HCT116 (cell line): ENCODE results near the gene ANXA6. TPM values are rescaled to one million over a fixed set of nuclear protein-coding genes. Genes with fewer than 3 reads are reported as not detected.

Experiments used
- ATAC-seq: fragments of 200-7000 bp; cut with Tn5 transposase; 2 replicates; pipeline ENCODE4 v1.9.1; 2020; ENCODE audit warnings: mild to moderate bottlenecking, moderate library complexity
- BruUV-seq: library from RNA; stranded (reverse); fragments of 400-500 nt; replicated peaks from 2 replicates; lab custom pipeline; 2021; lab: Mats Ljungman, UMichigan
- CTCF ChIA-PET: fragments of 300-600 bp; sonication (Branson Sonifier 250); formaldehyde crosslinking; loops from one replicate; lab custom pipeline; 2021; ENCODE audit warnings: antibody characterized with exemption; lab: Charles Lee
- POLR2A ChIA-PET: fragments of 300-600, 350-600 bp; sonication (Branson Sonifier 250); formaldehyde crosslinking; loops from one replicate; lab custom pipeline; 2021; ENCODE audit warnings: antibody characterized with exemption; lab: Charles Lee
- RAD21 ChIA-PET, 2 experiments: fragments of 300-600 bp; sonication (Branson Sonifier 250); formaldehyde crosslinking; loops; one replicate each; lab custom pipeline; 2023; ENCODE audit warnings: low total read pairs in 2 of 2; ENCODE audit not compliant: uncharacterized antibody in 2 of 2, unreplicated experiment in 2 of 2, low non-redundant PET in 1 of 2; lab: Charles Lee
- DNase-seq: peaks from one replicate; pipeline ENCODE4 v3.0.0-alpha.2; 2010; ENCODE audit warnings: low read depth, low spot score
- H2AFZ ChIP-seq: fragments of 200-600 bp; shearing (Covaris generic), sonication (generic); 2 replicates; pipeline ENCODE4 v1.6.1; 2017; ENCODE audit warnings: low read depth, mixed run types, mixed read lengths, antibody characterized with exemption, low read length; ENCODE audit not compliant: poor library complexity, severe bottlenecking
- H3K27ac ChIP-seq: 2 replicates; pipeline ENCODE4 v1.5.1; 2012; ENCODE audit warnings: low read depth, low read length
- H3K27me3 ChIP-seq: fragments of 200-600 bp; sonication (generic); 2 replicates; pipeline ENCODE4 v1.6.1; 2016; ENCODE audit warnings: mixed run types, low read length, mixed read lengths; ENCODE audit not compliant: insufficient read depth
- H3K36me3 ChIP-seq, 2 experiments: fragments of 200-500 bp in 1 of 2; fragments of 200-600 bp in 1 of 2; sonication (Bioruptor generic) in 1 of 2; sonication (generic) in 1 of 2; 2 replicates each; pipeline versions ENCODE4 v1.5.1 to v1.6.1; 2014 to 2016; ENCODE audit warnings: low read length in 2 of 2, inconsistent platforms in 1 of 2, mixed read lengths in 1 of 2, mixed run types in 1 of 2; ENCODE audit not compliant: insufficient read depth in 2 of 2, control insufficient read depth in 1 of 2
- H3K4me1 ChIP-seq, 2 experiments: fragments of 200-600 bp in 1 of 2; sonication (generic) in 1 of 2; 2 replicates each; pipeline versions ENCODE4 v1.5.1 to v1.6.1; 2012 to 2017; ENCODE audit warnings: low read length in 2 of 2, inconsistent platforms in 1 of 2, mild to moderate bottlenecking in 1 of 2, mixed read lengths in 1 of 2, mixed run types in 1 of 2, moderate library complexity in 1 of 2; ENCODE audit not compliant: insufficient read depth in 2 of 2, control insufficient read depth in 1 of 2
- H3K4me2 ChIP-seq: fragments of 200-600 bp; sonication (generic); 2 replicates; pipeline ENCODE4 v1.6.1; 2017; ENCODE audit warnings: mixed run types, low read length, mixed read lengths
- H3K4me3 ChIP-seq, 2 experiments: fragments of 200-600 bp in 1 of 2; sonication (generic) in 1 of 2; replicated peaks in 1 of 2; 2 replicates each; pipeline ENCODE4 v1.5.1; 2011 to 2016; ENCODE audit warnings: low read length in 2 of 2, control low read depth in 1 of 2, low read depth in 1 of 2, mild to moderate bottlenecking in 1 of 2, mixed read lengths in 1 of 2, mixed run types in 1 of 2
- H3K79me2 ChIP-seq: fragments of 200-600 bp; sonication (generic); 2 replicates; pipeline ENCODE4 v1.6.1; 2017; ENCODE audit warnings: mild to moderate bottlenecking, mixed run types, low read length, moderate library complexity, mixed read lengths; ENCODE audit not compliant: insufficient read depth
- H3K9ac ChIP-seq: fragments of 200-600 bp; sonication (generic); 2 replicates; pipeline ENCODE4 v1.6.1; 2016; ENCODE audit warnings: low read length, mixed read lengths
- H3K9me2 ChIP-seq: fragments of 200-600 bp; sonication (generic), shearing (Covaris generic); 2 replicates; pipeline ENCODE4 v1.6.1; 2017; ENCODE audit warnings: mixed run types, mild to moderate bottlenecking, moderate library complexity; ENCODE audit not compliant: insufficient read depth
- H3K9me3 ChIP-seq, 2 experiments: fragments of 200-500 bp in 1 of 2; fragments of 200-600 bp in 1 of 2; sonication (Bioruptor generic) in 1 of 2; sonication (generic) in 1 of 2; 2 replicates each; pipeline ENCODE4 v1.6.1; 2014 to 2017; ENCODE audit warnings: low read length in 2 of 2, mixed read lengths in 2 of 2, inconsistent platforms in 1 of 2, low read depth in 1 of 2, mild to moderate bottlenecking in 1 of 2, mixed run types in 1 of 2, moderate library complexity in 1 of 2; ENCODE audit not compliant: control insufficient read depth in 1 of 2, insufficient read depth in 1 of 2
- H4K20me1 ChIP-seq: fragments of 200-600 bp; sonication (generic), shearing (Covaris generic); 2 replicates; pipeline ENCODE4 v1.6.1; 2017; ENCODE audit warnings: mixed run types, mild to moderate bottlenecking, moderate library complexity; ENCODE audit not compliant: insufficient read depth
- POLR2A ChIP-seq: IDR thresholded peaks from 2 replicates; pipeline ENCODE4 v1.7.0; 2011; ENCODE audit warnings: borderline replicate concordance; ENCODE audit not compliant: insufficient read depth, insufficient read length; ENCODE audit errors: extremely low read depth
- POLR2AphosphoS5 ChIP-seq: IDR thresholded peaks from 2 replicates; pipeline ENCODE4 v1.6.1; 2011; ENCODE audit warnings: mild to moderate bottlenecking, low read depth, low read length, moderate library complexity
- SRF ChIP-seq: IDR thresholded peaks from 2 replicates; pipeline ENCODE4 v1.6.1; 2012; ENCODE audit warnings: low read depth
- intact Hi-C: fragments of 100-400 bp; cut with micrococcal nuclease; formaldehyde crosslinking; loops from 2 replicates; pipeline ENCODE4 v1.10.0; 2022
- total RNA-seq: library from RNA; stranded (reverse); gene quantifications from one replicate; pipeline ENCODE4 v1.2.1, GENCODE V29; 2021; ENCODE audit not compliant: unreplicated experiment

Gene ANXA6
- total RNA-seq, 1 experiment from 2014 or later, result 71.9 TPM

DNA sequence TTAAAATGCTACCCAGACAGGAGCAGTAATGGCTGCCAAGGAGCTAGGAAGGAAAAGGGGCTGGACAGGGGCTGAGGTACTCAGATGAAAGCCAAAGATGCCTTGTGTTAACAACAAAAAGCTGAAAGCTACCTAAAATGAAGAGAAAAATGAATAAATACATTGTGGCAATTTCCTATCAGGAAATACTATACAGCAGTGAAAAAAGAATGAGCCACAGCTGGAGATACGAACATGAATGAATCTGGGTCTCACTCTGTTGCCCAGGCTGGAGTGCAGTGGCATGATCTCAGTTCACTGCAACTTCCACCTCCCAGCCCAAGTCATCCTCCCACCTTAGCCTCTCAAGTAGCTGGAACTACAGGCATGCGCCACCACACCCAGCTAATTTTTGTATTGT lies 83.0 kb downstream of the ANXA6 start:
- Histone ChIP-seq H3K9me3 (no peaks in the 10 kb centered on the region), H3K79me2 (peaks cover 43% of the 10 kb centered on the region), H2AFZ (no peak overlapping the region), H3K4me3 (no peak overlapping the region), H3K27me3 (no peaks in the 10 kb centered on the region), H4K20me1 (no peaks in the 10 kb centered on the region; the same call in 1 of the 2 replicates), H3K4me2 (no peak overlapping the region), H3K9ac (no peak overlapping the region), H3K9me2 (no peaks in the 10 kb centered on the region), H3K4me1 (peaks cover 25 to 58% of the 10 kb centered on the region in 2 experiments), H3K27ac (no peak overlapping the region), H3K36me3 (no peaks in the 10 kb centered on the region)
- ChIA-PET POLR2A (no interaction called here), RAD21 (no interaction called here), CTCF (interaction anchor here (1.2 kb wide), 1 partner anchor 23 kb away, joined by 3 read pairs; no protein-coding TSS in a partner anchor)
- intact Hi-C loops, result no loop called here
- DNase-seq (no peak), ATAC-seq (no peak)
- BruUV-seq, result no TSS peak
- no peak for TF ChIP-seq POLR2AphosphoS5
- no peak for TF ChIP-seq SRF

DNA sequence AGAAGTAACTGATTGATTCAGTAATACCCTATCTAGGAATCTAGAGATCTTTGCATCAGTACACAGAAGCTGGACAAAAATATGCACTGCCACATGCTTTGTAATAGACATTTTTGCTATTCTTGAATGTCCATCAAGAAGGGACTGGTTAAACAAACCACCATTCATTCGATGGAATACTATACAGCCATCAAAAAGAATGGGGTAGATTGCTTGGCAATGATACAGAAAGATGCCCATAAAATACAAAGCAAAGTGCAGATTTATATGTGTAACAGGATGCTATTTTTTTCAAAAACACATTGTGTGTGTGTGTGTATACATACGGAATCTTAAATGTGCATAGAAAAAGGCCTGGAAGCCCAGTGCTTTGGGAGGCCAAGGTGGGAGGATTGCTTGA lies 84.3 kb downstream of the ANXA6 start:
- no peaks in the 10 kb centered on the region for H3K36me3 ChIP-seq
- ChIA-PET POLR2A (interaction anchor here (0.7 kb wide), 1 partner anchor 291 kb away, joined by 4 read pairs; no protein-coding TSS in a partner anchor), RAD21 (no interaction called here), CTCF (no interaction called here)
- no peak overlapping the region for H2AFZ ChIP-seq
- no peaks in the 10 kb centered on the region for H3K27me3 ChIP-seq
- H4K20me1 ChIP-seq, result no peaks in the 10 kb centered on the region; the same call in 1 of the 2 replicates
- ATAC-seq (no peak), DNase-seq (no peak)
- H3K9ac ChIP-seq, result no peak overlapping the region
- H3K4me1 ChIP-seq, result peaks cover 23 to 57% of the 10 kb centered on the region in 2 experiments
- no peak overlapping the region for H3K27ac ChIP-seq
- intact Hi-C loops, result no loop called here
- peak overlapping the region; percentile 55 for H3K4me2 ChIP-seq
- peak overlapping the region in 1 of 2 experiments; percentile 4; a peak in 1 of 4 replicates for H3K4me3 ChIP-seq
- peaks cover 43% of the 10 kb centered on the region for H3K79me2 ChIP-seq
- no peak for TF ChIP-seq POLR2A
- no peaks in the 10 kb centered on the region for H3K9me2 ChIP-seq
- no peaks in the 10 kb centered on the region for H3K9me3 ChIP-seq
- BruUV-seq, result no TSS peak
